Measurements from ENCODE around the gene UBN1.

- TF ChIP-seq CTCF (conservative IDR thresholded peaks at IDR 0.05; ENCODE audit: low read depth, low read length) (no peak), EZH2 (IDR thresholded peaks at IDR 0.05; ENCODE audit: low read length, unreplicated experiment) (no peak)
Measured at GRCh38 chr16:4890686-4891085, 43.4 kb downstream of the UBN1 start.

Data from PC-3 (cell line).